GM18499 (cell line): ENCODE measurements around the gene FHIP2A.
"Not testable (repeated sequence)": the region's sequence is repeated elsewhere in the genome, so short reads cannot be mapped to it uniquely, and the experiment has no call there.

ENCODE experiments used
- ATAC-seq: cut with Tn5 transposase; IDR thresholded peaks from one replicate; pipeline ENCODE4 v1.9.1; 2021; ENCODE audit warnings: moderate number of reproducible peaks; ENCODE audit not compliant: insufficient read depth, unreplicated experiment

FHIP2A gene, protein sequence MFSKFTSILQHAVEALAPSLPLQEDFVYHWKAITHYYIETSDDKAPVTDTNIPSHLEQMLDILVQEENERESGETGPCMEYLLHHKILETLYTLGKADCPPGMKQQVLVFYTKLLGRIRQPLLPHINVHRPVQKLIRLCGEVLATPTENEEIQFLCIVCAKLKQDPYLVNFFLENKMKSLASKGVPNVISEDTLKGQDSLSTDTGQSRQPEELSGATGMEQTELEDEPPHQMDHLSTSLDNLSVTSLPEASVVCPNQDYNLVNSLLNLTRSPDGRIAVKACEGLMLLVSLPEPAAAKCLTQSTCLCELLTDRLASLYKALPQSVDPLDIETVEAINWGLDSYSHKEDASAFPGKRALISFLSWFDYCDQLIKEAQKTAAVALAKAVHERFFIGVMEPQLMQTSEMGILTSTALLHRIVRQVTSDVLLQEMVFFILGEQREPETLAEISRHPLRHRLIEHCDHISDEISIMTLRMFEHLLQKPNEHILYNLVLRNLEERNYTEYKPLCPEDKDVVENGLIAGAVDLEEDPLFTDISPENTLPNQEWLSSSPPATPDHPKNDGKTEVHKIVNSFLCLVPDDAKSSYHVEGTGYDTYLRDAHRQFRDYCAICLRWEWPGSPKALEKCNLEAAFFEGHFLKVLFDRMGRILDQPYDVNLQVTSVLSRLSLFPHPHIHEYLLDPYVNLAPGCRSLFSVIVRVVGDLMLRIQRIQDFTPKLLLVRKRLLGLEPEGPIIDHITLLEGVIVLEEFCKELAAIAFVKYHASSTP

DNA sequence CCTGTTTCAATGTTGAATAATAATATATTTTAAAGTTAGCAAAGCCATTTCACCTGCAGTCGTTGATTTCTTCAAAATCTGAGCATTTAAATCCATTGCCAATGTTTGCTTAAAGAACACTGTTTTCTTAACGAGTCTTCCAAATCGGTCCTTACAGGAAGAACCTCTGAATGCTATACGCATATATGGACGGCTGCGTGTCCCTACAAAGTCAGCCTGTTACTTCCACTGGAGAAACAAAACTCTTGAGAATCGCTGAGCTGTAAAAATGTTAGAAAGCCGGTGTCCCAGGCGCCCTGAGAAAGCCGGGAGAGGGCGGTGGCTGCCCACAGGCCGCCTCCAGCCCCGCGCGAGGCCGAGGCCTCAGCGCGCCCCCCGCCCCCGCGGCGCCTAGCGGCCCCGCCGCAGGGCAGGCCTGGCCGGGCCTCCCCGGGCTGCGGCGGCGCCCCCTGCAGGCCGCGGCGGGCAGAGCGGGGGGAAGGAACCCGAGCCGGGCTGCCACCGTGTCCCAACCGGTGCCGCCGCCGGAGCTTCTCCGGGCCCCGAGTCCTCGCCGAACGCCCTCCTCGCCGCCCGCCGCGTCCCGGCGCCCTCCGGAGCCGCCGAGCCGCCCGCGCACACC, at the start of gene FHIP2A:
Gene FHIP2A (plus strand): TSS at position 488 of the 622 bp plus-strand sequence. CDS start 299 bp downstream, outside the sequence.
- peak; percentile 34 for ATAC-seq

DNA sequence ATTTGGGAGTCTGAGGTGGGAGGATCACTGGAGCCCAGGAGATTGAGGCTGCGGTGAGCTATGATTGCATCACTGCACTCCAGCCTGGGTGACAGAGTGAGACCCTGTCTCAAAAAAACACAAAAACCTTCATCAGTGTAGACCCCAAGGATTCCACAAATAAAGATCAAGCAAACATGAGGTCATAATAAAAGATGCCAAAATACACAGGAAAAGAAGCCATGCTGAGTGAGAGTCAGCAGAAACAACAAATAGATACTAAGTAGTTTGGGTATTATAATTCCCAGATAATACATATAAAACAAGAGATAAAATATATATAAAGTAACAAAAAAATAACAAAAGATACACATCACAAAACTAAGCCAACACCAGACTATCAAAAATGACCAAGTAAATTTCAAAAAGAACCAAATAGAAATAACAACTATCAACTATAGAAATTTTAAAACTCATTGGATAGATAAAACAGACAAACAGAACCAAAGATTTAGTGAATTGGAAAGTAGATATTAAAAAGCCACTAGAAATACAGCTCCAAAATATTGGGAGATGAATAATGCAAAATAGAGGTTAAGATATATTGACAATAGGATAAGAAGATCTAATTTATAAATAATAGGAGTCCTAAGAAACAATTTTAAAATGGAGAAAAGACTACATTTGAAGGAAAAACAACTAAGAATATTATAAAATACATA, 48.9 kb upstream of the FHIP2A start:
- no peak for ATAC-seq

GRCh38 chr10:114773197-114773532, 48.4 kb upstream of the FHIP2A start:
- ATAC-seq: no peak

- not testable (repeated sequence) for ATAC-seq
These were observed 46.5 kb upstream of the FHIP2A start for GRCh38 chr10:114775082-114775481.

- no peak for ATAC-seq
These were observed 44.2 kb upstream of the FHIP2A start for GRCh38 chr10:114777415-114777814.

DNA sequence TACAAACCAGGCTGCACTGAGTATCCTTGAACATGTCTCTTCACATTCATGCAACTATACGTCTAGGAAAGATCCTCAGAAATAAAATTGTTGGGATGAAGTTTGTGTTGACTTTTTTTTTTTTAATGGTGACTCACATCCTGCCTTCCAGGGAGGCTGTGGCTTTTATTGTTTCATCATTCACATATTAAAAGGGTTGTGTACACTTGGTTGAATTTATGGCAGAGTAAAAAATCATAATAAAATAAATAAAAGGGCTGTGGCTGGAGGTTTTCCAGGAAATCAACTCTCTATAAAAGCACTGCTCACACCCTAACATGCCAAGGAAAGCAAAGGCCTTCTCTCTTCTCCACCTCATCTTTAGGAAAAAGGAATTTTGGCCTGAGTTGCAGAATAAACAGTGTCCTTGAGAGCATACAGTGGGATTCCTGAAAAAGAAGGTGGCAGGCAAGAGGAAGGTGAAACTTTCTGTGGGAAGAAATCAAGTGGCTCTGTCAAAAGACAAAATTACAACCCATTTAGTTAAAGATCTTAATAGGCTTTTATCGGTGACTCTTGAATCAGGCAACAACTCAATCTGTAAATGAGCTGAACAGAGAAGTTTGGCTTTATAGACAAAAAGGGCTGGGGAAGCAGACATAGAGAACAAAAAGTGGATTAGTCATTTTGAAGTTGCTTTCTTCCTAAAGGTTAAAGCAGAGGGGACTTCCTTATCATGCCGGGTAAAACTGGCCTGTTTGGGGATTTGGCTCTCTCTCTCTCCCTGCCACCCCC, 41.6 kb upstream of the FHIP2A start:
- ATAC-seq: no peak

GRCh38 chr10:114780577-114781184, 40.9 kb upstream of the FHIP2A start:
- ATAC-seq: no peak

GRCh38 chr10:114782666-114783065, 38.9 kb upstream of the FHIP2A start:
- ATAC-seq: no peak

DNA sequence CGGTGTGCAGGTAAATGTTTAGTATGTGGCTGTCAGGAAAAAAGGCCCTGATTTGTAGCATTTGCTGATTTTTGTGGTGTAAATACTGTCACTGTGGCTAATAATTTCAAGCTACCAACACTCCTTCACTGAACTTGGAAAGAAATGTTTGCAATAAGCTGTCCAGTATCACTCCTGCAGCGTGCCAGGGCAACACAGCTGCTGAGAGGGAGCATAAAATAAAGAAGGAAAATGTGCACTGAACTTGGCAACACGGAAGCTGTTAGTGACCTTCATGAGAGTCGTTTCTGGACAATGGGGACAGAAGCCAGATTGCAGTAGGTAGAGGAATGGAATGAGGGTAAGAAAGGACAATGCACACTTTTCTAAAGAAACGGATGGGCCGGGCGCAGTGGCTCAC, 37.9 kb upstream of the FHIP2A start:
- ATAC-seq: no peak

- peak; percentile 68 for ATAC-seq
These were observed 35.1 kb upstream of the FHIP2A start for GRCh38 chr10:114786492-114786891.

DNA sequence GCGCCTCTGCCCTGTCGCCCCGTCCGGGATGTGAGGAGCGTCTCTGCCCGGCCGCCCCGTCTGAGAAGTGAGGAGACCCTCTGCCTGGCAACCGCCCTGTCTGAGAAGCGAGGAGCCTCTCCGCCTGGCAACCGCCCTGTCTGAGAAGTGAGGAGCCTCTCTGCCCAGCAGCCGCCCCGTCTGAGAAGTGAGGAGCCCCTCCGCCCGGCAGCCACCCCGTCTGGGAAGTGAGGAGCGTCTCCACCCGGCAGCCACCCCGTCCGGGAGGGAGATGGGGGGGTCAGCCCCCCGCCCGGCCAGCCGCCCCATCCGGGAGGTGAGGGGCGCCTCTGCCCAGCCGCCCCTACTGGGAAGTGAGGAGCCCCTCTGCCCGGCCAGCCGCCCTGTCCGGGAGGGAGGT, 34.4 kb upstream of the FHIP2A start:
- ATAC-seq: not testable (repeated sequence)

- no peak for ATAC-seq
These were observed 29.8 kb upstream of the FHIP2A start for GRCh38 chr10:114791768-114792167.

DNA sequence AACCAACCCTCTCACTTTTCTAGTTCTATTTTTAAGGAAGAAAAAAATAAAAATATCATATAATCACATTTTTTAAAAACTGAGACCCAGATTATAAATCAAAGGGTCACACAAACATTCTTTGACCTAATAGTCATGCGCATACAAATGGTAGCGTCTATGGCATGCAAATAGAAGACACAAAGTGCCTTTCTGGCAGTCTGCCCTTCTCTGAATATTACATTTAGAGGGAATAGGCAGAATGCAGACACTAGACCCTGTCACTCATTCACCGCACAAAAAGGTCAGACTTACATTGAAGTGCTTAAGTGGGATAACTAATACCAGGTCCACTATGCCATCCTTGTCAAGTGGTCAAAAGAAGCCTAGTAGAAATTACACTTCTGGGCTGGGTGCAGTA, 26.5 kb upstream of the FHIP2A start:
- ATAC-seq: no peak

DNA sequence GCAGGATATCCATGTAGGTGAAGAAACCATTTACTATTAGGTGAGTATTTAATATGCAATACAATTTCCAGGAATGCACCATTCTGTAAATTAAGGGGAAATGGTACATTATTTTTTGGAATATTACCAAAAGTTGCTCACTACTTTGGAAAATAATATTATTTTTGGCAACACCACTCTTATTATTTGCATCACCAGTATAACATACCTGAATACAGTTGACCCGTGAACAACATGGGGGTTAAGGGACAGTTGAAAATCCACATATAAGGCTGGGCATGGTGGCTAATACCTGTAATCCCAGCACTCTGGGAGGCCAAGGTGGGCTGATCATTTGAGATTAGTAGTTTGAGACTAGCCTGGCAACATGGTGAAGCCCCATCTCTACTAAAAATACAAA, 21.2 kb upstream of the FHIP2A start:
- no peak for ATAC-seq

DNA sequence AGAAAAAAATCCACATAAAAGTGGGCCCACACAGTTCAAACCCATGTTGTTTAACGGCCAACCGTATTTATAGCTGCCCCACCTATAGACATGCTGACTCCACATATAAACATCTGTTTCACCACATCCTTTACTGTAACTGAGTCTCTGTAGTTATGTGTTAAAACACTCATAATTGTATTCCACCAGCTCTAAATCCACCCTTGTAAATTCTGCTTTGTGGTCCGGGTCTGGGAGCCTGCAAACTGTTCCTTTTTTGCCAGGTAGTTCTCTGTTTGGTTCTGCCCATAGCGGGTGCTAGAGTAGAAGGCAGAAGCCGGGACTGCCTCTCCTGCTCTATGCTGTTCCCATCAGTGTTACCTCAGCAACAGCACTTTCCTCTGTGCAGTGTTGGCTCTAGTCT, 20.2 kb upstream of the FHIP2A start:
- ATAC-seq: peak; percentile 61

DNA sequence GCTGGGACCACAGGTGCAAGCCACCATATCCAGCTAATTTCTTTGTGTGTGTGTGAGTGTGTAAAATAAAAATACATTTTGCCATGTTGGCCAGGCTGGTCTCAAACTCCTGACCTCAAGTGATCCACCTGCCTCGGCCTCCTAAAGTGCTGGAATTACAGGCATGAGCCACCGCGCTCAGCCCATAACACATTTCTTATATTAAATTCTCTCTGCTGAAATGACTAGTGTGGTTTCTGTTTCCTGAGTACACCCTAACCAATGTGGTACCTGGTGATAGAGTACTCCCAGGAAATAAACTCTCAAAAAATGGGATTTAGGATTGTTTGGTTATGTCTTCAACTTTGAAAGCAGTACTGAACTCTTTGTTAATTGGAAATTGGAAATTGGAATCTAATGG, 19.4 kb upstream of the FHIP2A start:
- ATAC-seq: no peak

DNA sequence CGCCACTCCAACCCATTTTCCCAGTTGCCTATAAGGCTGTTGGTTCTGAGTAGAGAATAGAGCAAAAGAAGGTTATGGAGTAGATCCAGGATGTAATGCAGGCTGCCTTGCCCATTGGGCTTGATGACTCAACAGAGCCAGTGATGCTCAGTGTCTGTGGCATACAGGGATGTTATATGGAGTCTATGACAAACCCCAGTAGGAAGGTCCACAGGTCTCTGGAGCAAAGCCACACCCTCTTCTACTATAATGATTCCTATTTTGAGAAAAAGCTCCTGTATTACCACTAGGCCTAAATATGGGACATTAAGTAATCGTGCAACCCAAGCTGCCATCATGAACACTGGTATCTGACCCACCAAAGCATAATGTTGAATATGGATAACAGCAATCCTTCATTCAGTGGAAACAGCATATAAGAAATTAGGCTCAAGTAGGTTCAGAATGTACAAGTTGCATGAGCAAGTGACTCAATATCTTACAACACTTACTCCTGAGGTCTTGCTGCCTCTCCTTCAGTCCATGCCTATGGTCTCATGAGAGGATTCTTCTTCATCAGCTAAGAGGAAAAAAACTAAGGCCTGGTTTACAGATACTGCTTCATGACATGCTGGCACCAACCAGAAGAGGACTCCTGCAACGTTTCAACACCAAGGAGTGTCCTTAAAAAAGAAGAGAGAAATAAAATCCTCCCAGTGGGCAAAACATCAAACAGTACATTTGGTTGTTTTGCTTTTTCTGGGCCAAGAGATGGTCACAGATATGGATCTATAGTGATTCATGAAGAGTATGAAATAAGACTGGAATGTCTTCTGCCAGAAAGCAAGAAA, 14.8 kb upstream of the FHIP2A start:
- ATAC-seq: no peak

- ATAC-seq: no peak
These were observed 12.6 kb upstream of the FHIP2A start for GRCh38 chr10:114808982-114809381.

GRCh38 chr10:114810926-114811325, 10.7 kb upstream of the FHIP2A start:
- ATAC-seq: peak; percentile 100
